Coronary artery (tissue), 2 donors: ENCODE results near the gene TMEM244.
"Not testable (repeated sequence)": the region's sequence is repeated elsewhere in the genome, so short reads cannot be mapped to it uniquely, and the experiment has no call there.

Source experiments
- DNase-seq: peaks from one replicate; pipeline ENCODE4 v3.0.0-alpha.2; 2017; ENCODE audit warnings: low spot score
- H3K27ac ChIP-seq, 2 donors: fragments of 200-600 bp; sonication (generic); one replicate each; pipeline ENCODE4 v1.5.1; 2016 to 2019
- H3K4me3 ChIP-seq: fragments of 200-600 bp; sonication (generic); 2 replicates; pipeline ENCODE4 v1.5.1; 2016; ENCODE audit warnings: mild to moderate bottlenecking, moderate library complexity
- TF ChIP-seq, protein P1 (sequence below): fragments of 200-600 bp; sonication (generic); IDR thresholded peaks from one replicate; pipeline ENCODE4 v1.5.1; 2019; ENCODE audit warnings: antibody characterized with exemption

Gene TMEM244

DNA sequence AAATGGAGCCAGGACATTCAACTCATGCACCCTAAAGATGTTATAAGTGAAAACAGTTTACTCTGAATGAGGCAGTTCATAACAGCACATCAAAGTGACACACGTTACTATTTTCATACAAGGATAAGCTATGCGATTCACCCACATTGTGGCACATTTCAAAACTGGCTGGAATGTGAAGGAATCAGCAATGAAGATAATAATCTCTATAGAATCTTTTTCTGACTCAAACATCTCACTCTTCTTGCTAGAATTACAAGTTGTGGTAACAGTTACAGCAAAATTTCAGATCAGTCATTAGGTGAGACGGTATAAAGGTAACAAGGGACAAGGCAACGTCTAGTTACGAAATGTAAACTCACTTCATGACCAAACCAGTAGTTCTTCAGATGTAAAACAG, 17.5 kb downstream of the TMEM244 start:
- Histone ChIP-seq H3K27ac (no peak overlapping the region), H3K4me3 (no peak overlapping the region)
- TF ChIP-seq, protein P1, sequence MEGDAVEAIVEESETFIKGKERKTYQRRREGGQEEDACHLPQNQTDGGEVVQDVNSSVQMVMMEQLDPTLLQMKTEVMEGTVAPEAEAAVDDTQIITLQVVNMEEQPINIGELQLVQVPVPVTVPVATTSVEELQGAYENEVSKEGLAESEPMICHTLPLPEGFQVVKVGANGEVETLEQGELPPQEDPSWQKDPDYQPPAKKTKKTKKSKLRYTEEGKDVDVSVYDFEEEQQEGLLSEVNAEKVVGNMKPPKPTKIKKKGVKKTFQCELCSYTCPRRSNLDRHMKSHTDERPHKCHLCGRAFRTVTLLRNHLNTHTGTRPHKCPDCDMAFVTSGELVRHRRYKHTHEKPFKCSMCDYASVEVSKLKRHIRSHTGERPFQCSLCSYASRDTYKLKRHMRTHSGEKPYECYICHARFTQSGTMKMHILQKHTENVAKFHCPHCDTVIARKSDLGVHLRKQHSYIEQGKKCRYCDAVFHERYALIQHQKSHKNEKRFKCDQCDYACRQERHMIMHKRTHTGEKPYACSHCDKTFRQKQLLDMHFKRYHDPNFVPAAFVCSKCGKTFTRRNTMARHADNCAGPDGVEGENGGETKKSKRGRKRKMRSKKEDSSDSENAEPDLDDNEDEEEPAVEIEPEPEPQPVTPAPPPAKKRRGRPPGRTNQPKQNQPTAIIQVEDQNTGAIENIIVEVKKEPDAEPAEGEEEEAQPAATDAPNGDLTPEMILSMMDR = no peak
- DNase-seq = no peak

DNA sequence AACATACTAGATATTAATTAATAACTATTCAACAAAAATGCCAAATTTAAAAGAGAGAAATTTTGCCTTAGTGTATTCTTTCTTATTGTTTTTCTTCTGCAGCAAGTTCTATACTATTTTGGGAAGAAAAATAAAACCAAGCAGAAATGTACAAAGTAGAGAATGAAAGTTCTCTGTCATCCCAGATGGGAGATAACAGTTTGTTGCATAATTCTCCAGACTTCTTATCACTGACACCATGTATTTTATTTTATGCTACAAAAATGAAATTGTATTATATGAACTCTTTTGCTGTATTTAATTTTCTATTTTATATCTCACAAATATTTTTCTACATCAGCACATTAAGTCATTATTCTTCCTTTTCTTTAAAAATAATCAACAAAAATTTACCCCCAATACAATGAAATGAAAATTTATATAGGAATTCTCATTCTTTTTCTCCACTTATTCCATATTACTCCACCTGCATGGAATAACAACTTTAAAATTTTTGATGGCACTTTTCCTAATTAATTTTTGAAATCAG, 18.2 kb downstream of the TMEM244 start:
- TF ChIP-seq, protein P1 = no peak
- DNase-seq = no peak
- Histone ChIP-seq H3K4me3 (no peak overlapping the region), H3K27ac (no peak overlapping the region)

DNA sequence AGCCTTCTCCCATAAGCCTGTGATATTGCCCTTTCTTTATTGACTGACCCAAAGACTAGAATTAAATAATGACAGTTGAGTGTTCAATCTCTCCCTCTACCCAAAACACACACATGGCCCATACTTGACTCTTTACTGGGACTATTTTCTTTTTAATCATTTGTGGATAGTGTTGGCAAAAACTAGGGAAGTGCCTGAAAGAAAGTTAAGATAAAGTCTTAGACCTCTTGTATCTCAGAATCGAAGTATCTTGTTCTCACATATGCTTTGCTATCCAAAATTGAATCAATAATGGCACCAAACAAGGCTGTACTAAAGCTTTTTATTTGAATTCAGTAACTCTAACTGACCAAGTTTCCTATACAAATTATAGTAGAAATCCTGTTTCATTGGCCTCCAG, 19.0 kb downstream of the TMEM244 start:
- no peak for DNase-seq
- H3K27ac ChIP-seq = no peak overlapping the region
- H3K4me3 ChIP-seq = no peak overlapping the region
- TF ChIP-seq, protein P1 = no peak

DNA sequence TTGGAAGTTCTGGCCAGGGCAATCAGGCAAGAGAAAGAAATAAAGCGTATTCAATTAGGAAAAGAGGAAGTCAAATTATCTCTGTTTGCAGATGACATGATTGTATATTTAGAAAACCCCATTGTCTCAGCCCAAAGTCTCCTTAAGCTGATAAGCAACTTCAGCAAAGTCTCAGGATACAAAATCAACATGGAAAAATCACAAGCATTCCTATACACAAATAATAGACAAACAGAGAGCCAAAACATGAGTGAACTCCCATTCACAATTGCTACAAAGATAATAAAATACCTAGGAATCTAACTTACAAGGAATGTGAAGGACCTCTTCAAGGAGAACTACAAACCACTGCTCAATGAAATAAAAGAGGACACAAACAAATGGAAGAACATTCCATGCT, 21.6 kb downstream of the TMEM244 start:
- H3K4me3 ChIP-seq, DNase-seq, H3K27ac ChIP-seq: not testable (repeated sequence)

DNA sequence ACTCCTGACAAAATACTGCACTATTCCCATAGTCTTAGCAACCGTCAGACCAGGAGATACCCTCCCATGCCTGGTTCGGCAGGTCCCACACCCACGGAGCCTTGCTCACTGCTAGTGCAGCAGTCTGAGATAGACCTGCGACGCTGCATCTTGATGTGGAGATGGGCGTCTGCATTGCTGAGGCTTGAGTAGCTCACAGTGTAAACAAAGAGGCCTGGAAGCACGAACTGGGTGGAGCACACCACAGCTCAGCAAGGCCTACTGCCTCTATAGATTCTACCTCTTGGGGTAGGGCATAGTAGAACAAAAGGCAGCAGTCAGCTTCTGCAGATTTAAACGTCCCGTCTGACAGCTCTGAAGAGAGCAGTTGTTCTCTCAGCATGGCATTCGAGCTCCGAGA, 25.4 kb downstream of the TMEM244 start:
- no peak for DNase-seq
- TF ChIP-seq, protein P1 = no peak
- H3K27ac ChIP-seq = no peak overlapping the region
- no peak overlapping the region for H3K4me3 ChIP-seq

DNA sequence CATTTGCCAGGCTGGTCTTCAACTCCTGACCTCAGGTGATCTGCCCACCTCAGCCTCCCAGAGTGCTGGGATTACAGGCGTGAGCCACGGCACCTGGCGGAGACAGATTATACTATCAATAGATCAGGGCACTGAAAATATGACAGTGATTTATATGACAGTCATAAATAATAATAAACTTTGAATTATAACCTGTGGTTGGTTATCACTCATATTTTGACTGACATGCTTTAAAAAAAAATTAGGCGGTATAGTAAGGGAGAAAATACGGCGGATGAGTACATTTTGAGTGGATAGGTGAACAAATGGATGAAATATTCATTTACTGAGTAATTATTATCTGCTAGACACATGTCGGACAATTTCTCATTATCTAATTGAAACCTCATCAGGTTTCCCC, 28.8 kb downstream of the TMEM244 start:
- Histone ChIP-seq H3K27ac (no peak overlapping the region), H3K4me3 (no peak overlapping the region)
- no peak for DNase-seq
- TF ChIP-seq, protein P1 = no peak

DNA sequence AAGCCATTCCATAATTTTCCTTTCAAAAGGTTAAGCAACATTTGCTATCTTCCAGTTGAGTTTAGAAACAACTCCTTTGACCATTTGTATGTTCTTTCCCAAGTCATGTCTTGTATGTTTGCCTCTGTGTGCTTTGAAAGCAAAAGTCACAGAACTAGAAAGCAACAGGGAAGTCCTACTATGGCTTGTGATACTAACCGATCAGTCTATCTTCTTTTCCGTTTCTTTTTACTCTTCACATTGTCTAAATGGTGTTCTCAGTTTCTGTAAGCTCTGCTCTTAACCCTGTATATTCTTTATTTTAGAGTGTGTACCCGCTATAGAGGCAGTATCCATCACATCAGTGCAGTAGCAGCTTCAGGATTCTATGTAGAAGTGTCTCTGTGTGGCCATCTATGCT, 32.9 kb downstream of the TMEM244 start:
- DNase-seq = no peak
- no peak overlapping the region for H3K27ac ChIP-seq
- H3K4me3 ChIP-seq = no peak overlapping the region
- TF ChIP-seq, protein P1 = no peak

DNA sequence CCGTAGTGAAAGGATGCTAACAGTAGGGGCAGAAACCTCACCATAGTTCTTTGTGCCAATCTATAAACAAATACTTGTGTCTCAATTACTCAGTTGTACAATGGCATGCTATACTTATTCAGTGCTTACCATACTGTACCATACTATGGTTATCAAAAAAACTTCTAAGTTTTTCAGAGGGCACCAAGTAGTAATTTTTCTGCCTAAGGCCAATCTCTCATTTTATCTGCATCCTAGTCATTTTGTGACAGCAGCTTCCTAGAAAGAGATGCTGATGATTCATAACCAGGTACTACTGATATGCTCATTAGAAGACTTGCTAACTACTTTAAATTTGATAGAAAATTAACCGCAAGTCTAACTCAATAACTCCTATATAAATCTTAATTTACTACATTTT, 42.9 kb downstream of the TMEM244 start:
- TF ChIP-seq, protein P1 = no peak
- no peak overlapping the region for H3K27ac ChIP-seq
- DNase-seq = no peak
- H3K4me3 ChIP-seq = no peak overlapping the region
